BJ (cell line): ENCODE data around the gene CSF1R. TPM values are rescaled to one million over a fixed set of nuclear protein-coding genes. Genes with fewer than 3 reads are reported as not detected.
A peak's percentile ranks its signal among the peaks of the same experiment; 100 is the strongest.

Experiments
- CTCF ChIA-PET: fragments of 350-600 bp; formaldehyde crosslinking; extraction: SDS; loops from one replicate; lab custom pipeline; 2021; ENCODE audit warnings: antibody characterized with exemption, inconsistent platforms; lab: Yijun Ruan, JAX
- POLR2A ChIA-PET: fragments of 300-600 bp; sonication (Branson Sonifier 250); formaldehyde crosslinking; extraction: SDS; loops from one replicate; lab custom pipeline; 2021; ENCODE audit warnings: antibody characterized with exemption; lab: Charles Lee
- DNase-seq: peaks from one replicate; pipeline ENCODE4 v3.0.0-alpha.2; 2011; ENCODE audit warnings: low read depth
- H3K27me3 ChIP-seq: 2 replicates; pipeline ENCODE4 v1.6.0; 2011; ENCODE audit warnings: low read length; ENCODE audit not compliant: control insufficient read depth, insufficient read depth
- H3K36me3 ChIP-seq: 2 replicates; pipeline ENCODE4 v1.5.1; 2011; ENCODE audit warnings: low read length; ENCODE audit not compliant: control insufficient read depth, insufficient read depth
- H3K4me3 ChIP-seq: 2 replicates; pipeline ENCODE4 v1.5.1; 2011; ENCODE audit warnings: low read depth, mild to moderate bottlenecking, control low read depth, low read length
- polyA plus RNA-seq: library from polyadenylated mRNA; depleted of rRNA; stranded (reverse); fragments of >200 nt; gene quantifications from 2 replicates; pipeline ENCODE4 v1.2.3, GENCODE V29; 2011
- TF ChIP-seq, protein P1 (sequence below): IDR thresholded peaks from 2 replicates; pipeline ENCODE4 v1.5.1; 2011; ENCODE audit warnings: low read depth, mild to moderate bottlenecking, control low read depth, inconsistent platforms, low read length, moderate library complexity; ENCODE audit not compliant: insufficient read depth

The CSF1R gene
- polyA plus RNA-seq, 1 experiment, result 0.29 TPM

DNA sequence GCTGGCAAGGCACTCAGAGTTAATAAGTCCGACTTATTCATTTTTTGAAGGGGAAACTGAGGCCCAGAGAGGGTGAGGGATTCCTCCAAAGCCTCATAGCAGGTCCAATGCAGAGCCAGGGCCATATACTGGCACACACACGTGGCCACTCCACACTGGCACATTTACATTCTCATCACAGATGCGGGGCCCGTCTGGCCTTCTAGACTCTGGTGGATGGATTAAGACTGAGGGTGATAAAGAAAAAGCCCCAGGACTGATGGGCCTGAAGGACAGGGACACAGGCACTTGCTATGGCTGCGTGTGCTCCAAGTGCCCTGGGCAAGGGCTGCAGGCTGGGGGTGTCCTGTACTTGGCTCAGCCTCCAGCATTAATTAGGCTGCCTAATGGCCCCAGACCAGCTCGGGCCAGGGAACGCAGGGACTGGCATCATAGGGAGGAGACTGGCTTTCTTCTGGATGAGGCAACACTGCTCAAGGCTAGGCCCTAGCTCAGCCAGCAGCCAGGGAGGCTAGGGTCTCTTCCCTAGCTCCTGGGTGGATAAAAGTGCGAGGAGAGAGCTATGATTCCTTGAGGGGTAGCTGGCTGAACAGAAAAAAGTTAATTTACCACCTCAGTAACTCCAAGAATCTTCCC lies 28.5 kb upstream of the CSF1R start:
- H3K4me3 ChIP-seq, result no peak overlapping the region
- no peak for DNase-seq
- ChIA-PET CTCF (interaction anchor here (0.9 to 2.7 kb wide), 8 partner anchors 9 to 281 kb away, joined by 3 to 8 read pairs (median 4); no protein-coding TSS in a partner anchor), POLR2A (interaction anchor here (0.6 kb wide), 1 partner anchor 115 kb away, joined by 3 read pairs; no protein-coding TSS in a partner anchor)
- TF ChIP-seq, protein P1, sequence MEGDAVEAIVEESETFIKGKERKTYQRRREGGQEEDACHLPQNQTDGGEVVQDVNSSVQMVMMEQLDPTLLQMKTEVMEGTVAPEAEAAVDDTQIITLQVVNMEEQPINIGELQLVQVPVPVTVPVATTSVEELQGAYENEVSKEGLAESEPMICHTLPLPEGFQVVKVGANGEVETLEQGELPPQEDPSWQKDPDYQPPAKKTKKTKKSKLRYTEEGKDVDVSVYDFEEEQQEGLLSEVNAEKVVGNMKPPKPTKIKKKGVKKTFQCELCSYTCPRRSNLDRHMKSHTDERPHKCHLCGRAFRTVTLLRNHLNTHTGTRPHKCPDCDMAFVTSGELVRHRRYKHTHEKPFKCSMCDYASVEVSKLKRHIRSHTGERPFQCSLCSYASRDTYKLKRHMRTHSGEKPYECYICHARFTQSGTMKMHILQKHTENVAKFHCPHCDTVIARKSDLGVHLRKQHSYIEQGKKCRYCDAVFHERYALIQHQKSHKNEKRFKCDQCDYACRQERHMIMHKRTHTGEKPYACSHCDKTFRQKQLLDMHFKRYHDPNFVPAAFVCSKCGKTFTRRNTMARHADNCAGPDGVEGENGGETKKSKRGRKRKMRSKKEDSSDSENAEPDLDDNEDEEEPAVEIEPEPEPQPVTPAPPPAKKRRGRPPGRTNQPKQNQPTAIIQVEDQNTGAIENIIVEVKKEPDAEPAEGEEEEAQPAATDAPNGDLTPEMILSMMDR, result no peak
- peaks cover 50% of the 10 kb centered on the region for H3K36me3 ChIP-seq
- H3K27me3 ChIP-seq, result no peaks in the 10 kb centered on the region

- H3K36me3 ChIP-seq, result peaks cover 43% of the 10 kb centered on the region
- ChIA-PET POLR2A (no interaction called here), CTCF (interaction anchor here (0.9 to 2.7 kb wide), 6 partner anchors 15 to 280 kb away, joined by 3 to 8 read pairs (median 4); no protein-coding TSS in a partner anchor)
- H3K27me3 ChIP-seq, result no peaks in the 10 kb centered on the region
- no peak for DNase-seq
- no peak overlapping the region for H3K4me3 ChIP-seq
- TF ChIP-seq, protein P1, result 0 out of 2 replicates have a peak, but pooled peaks have one; percentile 11
Measured at GRCh38 chr5:150114102-150114641, 27.8 kb upstream of the CSF1R start.

DNA sequence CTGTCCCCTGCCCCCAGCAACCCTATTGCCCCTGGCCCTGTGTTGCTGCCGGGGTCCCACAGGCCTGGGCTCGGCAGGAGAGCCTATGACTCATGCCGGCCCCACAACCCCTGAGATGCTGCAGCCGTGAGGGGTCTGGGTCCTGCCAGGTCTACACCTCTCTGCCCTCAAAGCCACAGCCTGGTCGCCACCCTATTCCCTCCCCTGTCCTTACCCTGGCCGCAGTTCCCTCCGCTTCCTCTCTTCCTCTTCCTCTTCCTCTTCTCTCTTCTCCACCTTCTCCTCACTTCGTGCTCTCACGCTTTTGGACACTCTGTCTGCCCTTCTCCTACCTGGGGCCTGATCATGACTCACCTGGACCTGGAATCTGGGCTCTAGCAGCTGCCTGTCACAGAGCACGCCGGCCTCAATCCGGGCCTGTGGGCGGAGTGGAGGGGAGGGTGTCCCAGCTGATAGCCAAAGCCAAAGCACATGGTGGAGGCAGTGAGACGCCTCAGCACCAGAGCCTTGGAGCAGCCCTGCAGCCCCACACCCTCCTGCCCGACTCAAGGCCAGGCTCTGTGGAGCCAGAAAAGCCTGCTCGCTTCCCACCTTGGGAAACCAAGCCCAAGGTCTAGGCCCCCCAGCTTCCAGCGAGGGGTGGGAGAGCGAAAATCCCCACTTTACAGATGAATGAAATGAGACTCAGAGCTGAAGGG lies 26.8 kb upstream of the CSF1R start:
- POLR2A ChIA-PET, result no interaction called here
- Histone ChIP-seq H3K4me3 (no peak overlapping the region), H3K27me3 (no peaks in the 10 kb centered on the region), H3K36me3 (peaks cover 33% of the 10 kb centered on the region)
- TF ChIP-seq, protein P1, result no peak
- CTCF ChIA-PET, result interaction anchor here (1.4 to 2.7 kb wide), 3 partner anchors 16 to 106 kb away, joined by 3 to 8 read pairs (median 6); no protein-coding TSS in a partner anchor
- DNase-seq, result no peak

GRCh38 chr5:150112201-150113046 lies 26.1 kb upstream of the CSF1R start:
- peak; percentile 83 for DNase-seq
- ChIA-PET CTCF (interaction anchor here (1.4 to 2.7 kb wide), 5 partner anchors 9 to 102 kb away, joined by 3 to 8 read pairs (median 5); partner anchors contain the start of gene PDGFRB), POLR2A (no interaction called here)
- Histone ChIP-seq H3K36me3 (peaks cover 26% of the 10 kb centered on the region), H3K4me3 (no peak overlapping the region), H3K27me3 (no peaks in the 10 kb centered on the region)
- TF ChIP-seq, protein P1, result no peak
